OCI-LY7 (cell line): ENCODE data around the gene TICRR. TPM values are rescaled to one million over a fixed set of nuclear protein-coding genes. Genes with fewer than 3 reads are reported as not detected.
"Not testable (repeated sequence)": the region's sequence is repeated elsewhere in the genome, so short reads cannot be mapped to it uniquely, and the experiment has no call there.

Experiments used
- BruUV-seq: library from RNA; stranded (reverse); fragments of 400-500 nt; replicated peaks from 2 replicates; lab custom pipeline; 2021; lab: Mats Ljungman, UMichigan
- CTCF ChIA-PET: fragments of 300-600 bp; sonication (Branson Sonifier 250); formaldehyde crosslinking; loops from one replicate; lab custom pipeline; 2022; ENCODE audit warnings: antibody characterized with exemption; ENCODE audit not compliant: unreplicated experiment; lab: Charles Lee
- POLR2A ChIA-PET: fragments of 300-600 bp; sonication (Branson Sonifier 250); formaldehyde crosslinking; loops from one replicate; lab custom pipeline; 2022; ENCODE audit warnings: antibody characterized with exemption; lab: Charles Lee
- DNase-seq: peaks from one replicate; pipeline ENCODE4 v3.0.0-alpha.2; 2015; ENCODE audit warnings: low spot score
- H2AFZ ChIP-seq: fragments of 200-600 bp; sonication (generic), shearing (Covaris generic); 2 replicates; pipeline ENCODE4 v1.6.1; 2014; ENCODE audit warnings: mild to moderate bottlenecking, antibody characterized with exemption, low read length, moderate library complexity
- H3K27ac ChIP-seq: fragments of 200-600 bp; sonication (generic); 2 replicates; pipeline ENCODE4 v1.5.1; 2014; ENCODE audit warnings: mixed run types, low read depth, mild to moderate bottlenecking, moderate library complexity, low read length, inconsistent platforms; ENCODE audit not compliant: poor library complexity, severe bottlenecking
- H3K36me3 ChIP-seq: fragments of 200-600 bp; sonication (generic); 2 replicates; pipeline ENCODE4 v1.6.1; 2014; ENCODE audit warnings: mild to moderate bottlenecking, antibody characterized with exemption, low read length, moderate library complexity, mixed read lengths; ENCODE audit not compliant: insufficient read depth
- H3K4me1 ChIP-seq: fragments of 200-600 bp; sonication (generic); 2 replicates; pipeline ENCODE4 v1.5.1; 2014; ENCODE audit warnings: mild to moderate bottlenecking, low read length; ENCODE audit not compliant: insufficient read depth, poor library complexity, severe bottlenecking
- H3K4me2 ChIP-seq: fragments of 200-600 bp; sonication (generic); 2 replicates; pipeline ENCODE4 v1.6.1; 2014; ENCODE audit warnings: mild to moderate bottlenecking, low read length
- H3K4me3 ChIP-seq: fragments of 200-600 bp; sonication (generic); 2 replicates; pipeline ENCODE4 v1.5.1; 2014; ENCODE audit warnings: mild to moderate bottlenecking, low read depth, low read length; ENCODE audit not compliant: poor library complexity, severe bottlenecking
- H3K79me2 ChIP-seq: fragments of 200-600 bp; sonication (generic); 2 replicates; pipeline ENCODE4 v1.6.1; 2016; ENCODE audit warnings: low read depth, mild to moderate bottlenecking, low read length, moderate library complexity, mixed read lengths; ENCODE audit not compliant: insufficient read depth
- H3K9me2 ChIP-seq: fragments of 200-600 bp; sonication (generic); 2 replicates; pipeline ENCODE4 v1.6.1; 2016; ENCODE audit warnings: mild to moderate bottlenecking, low read length, mixed read lengths; ENCODE audit not compliant: insufficient read depth
- H3K9me3 ChIP-seq: fragments of 200-600 bp; sonication (generic); 2 replicates; pipeline ENCODE4 v1.6.1; 2014; ENCODE audit warnings: mild to moderate bottlenecking, mixed run types, low read length, mixed read lengths
- H4K20me1 ChIP-seq: fragments of 200-600 bp; sonication (generic); 2 replicates; pipeline ENCODE4 v1.6.1; 2014; ENCODE audit warnings: mild to moderate bottlenecking, antibody characterized with exemption, low read length, moderate library complexity, mixed read lengths; ENCODE audit not compliant: insufficient read depth
- CTCF ChIP-seq: fragments of 200-600 bp; sonication (generic); conservative IDR thresholded peaks from 2 replicates; pipeline ENCODE4 v1.5.1; 2014; ENCODE audit warnings: mild to moderate bottlenecking, antibody characterized with exemption, low read length, moderate library complexity, mixed read lengths
- EZH2phosphoT487 ChIP-seq: fragments of 200-600 bp; sonication (generic); IDR thresholded peaks from 2 replicates; pipeline ENCODE4 v1.6.1; 2018; ENCODE audit warnings: low read depth, borderline replicate concordance, mild to moderate bottlenecking, mixed run types, antibody characterized with exemption, low read length, moderate library complexity, mixed read lengths
- intact Hi-C: fragments of 100-400 bp; cut with micrococcal nuclease; formaldehyde crosslinking; loops from one replicate; pipeline ENCODE4 v1.10.0; 2022; ENCODE audit not compliant: unreplicated experiment
- total RNA-seq, 2 experiments: library from RNA; depleted of rRNA in 1 of 2; stranded (reverse); fragments of >200 nt in 1 of 2; shearing (Covaris generic) in 1 of 2; gene quantifications; 2 replicates each; pipeline ENCODE4 v1.2.3, GENCODE V29; 2014 to 2022

TICRR gene
- total RNA-seq, 2 experiments from 2014 or later = 25.9 to 44.4 TPM

- BruUV-seq = no TSS peak
- Histone ChIP-seq H3K9me2 (no peaks in the 10 kb centered on the region), H3K4me1 (peaks cover 22% of the 10 kb centered on the region), H3K4me2 (peak overlapping the region; percentile 78), H3K36me3 (peaks cover 38% of the 10 kb centered on the region), H4K20me1 (peaks cover 25% of the 10 kb centered on the region), H3K79me2 (peaks cover 61% of the 10 kb centered on the region), H2AFZ (no peak overlapping the region), H3K4me3 (peak overlapping the region; percentile 98), H3K9me3 (no peaks in the 10 kb centered on the region; the same call in 1 of the 2 replicates), H3K27ac (peak overlapping the region; percentile 60)
- POLR2A ChIA-PET = interaction anchor here (1.1 to 1.2 kb wide), 2 partner anchors 10 to 16 kb away, joined by 3 to 4 read pairs; no protein-coding TSS in a partner anchor
- TF ChIP-seq CTCF (no peak), EZH2phosphoT487 (no peak)
- CTCF ChIA-PET = no interaction called here
- no peak for DNase-seq
- intact Hi-C loops = loop anchor here (2.0 kb wide), 1 partner anchor 242 kb away; the partner anchor contains the start of gene POLG
Observed at GRCh38 chr15:89576417-89576773, 1.1 kb downstream of the TICRR start.

- Histone ChIP-seq H3K4me3 (peak overlapping the region; percentile 98), H3K4me2 (peak overlapping the region; percentile 76), H3K79me2 (peaks cover 75% of the 10 kb centered on the region), H2AFZ (no peak overlapping the region), H3K36me3 (peaks cover 48% of the 10 kb centered on the region), H4K20me1 (peaks cover 25% of the 10 kb centered on the region), H3K9me3 (no peaks in the 10 kb centered on the region; the same call in 1 of the 2 replicates), H3K9me2 (no peaks in the 10 kb centered on the region), H3K4me1 (peaks cover 22% of the 10 kb centered on the region), H3K27ac (no peak overlapping the region)
- ChIA-PET POLR2A (interaction anchor here (0.6 kb wide), 1 partner anchor 501 kb away, joined by 4 read pairs; no protein-coding TSS in a partner anchor), CTCF (no interaction called here)
- DNase-seq = no peak
- intact Hi-C loops = loop anchor here (2.0 kb wide), 1 partner anchor 243 kb away; the partner anchor contains the start of gene POLG
- BruUV-seq = no TSS peak
- no peak for TF ChIP-seq CTCF
- TF ChIP-seq EZH2phosphoT487 = no peak
Observed at GRCh38 chr15:89577776-89578115, 2.5 kb downstream of the TICRR start.

- ChIA-PET CTCF (no interaction called here), POLR2A (interaction anchor here (0.6 kb wide), 1 partner anchor 501 kb away, joined by 4 read pairs; no protein-coding TSS in a partner anchor)
- no peak for DNase-seq
- H3K36me3 ChIP-seq = peaks cover 52% of the 10 kb centered on the region
- peaks cover 79% of the 10 kb centered on the region for H3K79me2 ChIP-seq
- intact Hi-C loops = no loop called here
- no peaks in the 10 kb centered on the region for H3K9me2 ChIP-seq
- peaks cover 22% of the 10 kb centered on the region for H3K4me1 ChIP-seq
- H4K20me1 ChIP-seq = peaks cover 25% of the 10 kb centered on the region
- no peaks in the 10 kb centered on the region; the same call in 1 of the 2 replicates for H3K9me3 ChIP-seq
- no peak for TF ChIP-seq EZH2phosphoT487
- TF ChIP-seq CTCF = no peak
- peak overlapping the region; percentile 98 for H3K4me3 ChIP-seq
- no peak overlapping the region for H3K27ac ChIP-seq
- peak overlapping the region; percentile 76 for H3K4me2 ChIP-seq
- no TSS peak for BruUV-seq
- H2AFZ ChIP-seq = no peak overlapping the region
Observed at GRCh38 chr15:89578146-89578545, 2.9 kb downstream of the TICRR start.

DNA sequence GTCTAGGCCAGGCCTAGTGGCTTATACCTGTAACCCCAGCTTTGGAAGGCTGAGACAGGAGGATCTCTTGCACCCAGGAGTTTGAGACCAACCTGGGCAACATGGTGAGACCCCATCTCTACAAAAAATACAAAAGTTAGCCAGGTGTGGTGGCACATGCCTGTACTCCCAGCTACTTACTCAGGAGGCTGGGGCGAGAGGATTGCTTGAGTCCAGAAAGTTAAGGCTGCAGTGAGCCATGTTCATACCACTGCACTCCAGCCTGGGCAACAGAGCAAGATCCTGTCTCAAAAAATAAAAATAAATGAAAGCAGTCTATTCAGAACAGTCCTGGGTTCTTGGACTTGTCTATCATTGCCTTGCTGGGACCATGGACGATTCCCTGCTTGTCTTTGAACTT lies 5.5 kb downstream of the TICRR start:
- H3K4me2 ChIP-seq, CTCF ChIA-PET, H3K4me3 ChIP-seq, DNase-seq, H3K9me2 ChIP-seq, H3K27ac ChIP-seq, H2AFZ ChIP-seq, intact Hi-C loops, H3K9me3 ChIP-seq, BruUV-seq: not testable (repeated sequence)
- H4K20me1 ChIP-seq = peaks cover 25% of the 10 kb centered on the region
- peaks cover 78% of the 10 kb centered on the region for H3K36me3 ChIP-seq
- POLR2A ChIA-PET = interaction anchor here (0.7 kb wide), 1 partner anchor 1272 kb away, joined by 3 read pairs; no protein-coding TSS in a partner anchor
- peaks cover 98% of the 10 kb centered on the region for H3K79me2 ChIP-seq
- peaks cover 16% of the 10 kb centered on the region for H3K4me1 ChIP-seq
